SK-N-SH (cell line): ENCODE data around the gene VLDLR. TPM values are rescaled to one million over a fixed set of nuclear protein-coding genes. Genes with fewer than 3 reads are reported as not detected.
A peak's percentile ranks its signal among the peaks of the same experiment; 100 is the strongest.

Source experiments
- CTCF ChIA-PET: fragments of 300-600, 350-600 bp; formaldehyde crosslinking; extraction: SDS; loops from one replicate; lab custom pipeline; 2021; lab: Yijun Ruan, JAX
- POLR2A ChIA-PET: fragments of 350-600 bp; sonication (Branson Sonifier 250); formaldehyde crosslinking; extraction: SDS; loops from one replicate; lab custom pipeline; 2020; ENCODE audit warnings: antibody characterized with exemption, inconsistent platforms; lab: Yijun Ruan, JAX
- DNase-seq: peaks from one replicate; pipeline ENCODE4 v3.0.0; 2012
- H2AFZ ChIP-seq: fragments of 200-600 bp; sonication (generic); 2 replicates; pipeline ENCODE4 v1.8.1; 2016; ENCODE audit warnings: antibody characterized with exemption, mild to moderate bottlenecking, low read depth
- H3F3A ChIP-seq: fragments of 200-600 bp; sonication (generic); replicated peaks from 2 replicates; pipeline ENCODE3; 2016; ENCODE audit warnings: antibody characterized with exemption, mild to moderate bottlenecking; ENCODE audit not compliant: insufficient read depth
- H3K27ac ChIP-seq, 2 experiments: fragments of 200-500 bp in 1 of 2; fragments of 200-600 bp in 1 of 2; sonication (Bioruptor generic) in 1 of 2; sonication (generic), shearing (Covaris generic) in 1 of 2; 2 replicates each; pipeline versions ENCODE4 v1.5.1 to v1.6.1; 2014 to 2016; ENCODE audit warnings: low read depth in 2 of 2, inconsistent platforms in 1 of 2, low read length in 1 of 2, mild to moderate bottlenecking in 1 of 2, mixed read lengths in 1 of 2
- H3K27me3 ChIP-seq: fragments of 200-600 bp; sonication (generic), shearing (Covaris generic); 2 replicates; pipeline ENCODE4 v1.6.1; 2016; ENCODE audit warnings: mixed run types; ENCODE audit not compliant: insufficient read depth
- H3K36me3 ChIP-seq, 2 experiments: fragments of 200-500 bp in 1 of 2; fragments of 200-600 bp in 1 of 2; sonication (Bioruptor generic) in 1 of 2; sonication (generic) in 1 of 2; replicated peaks in 1 of 2; 2 replicates each; pipeline versions ENCODE3 to v1.5.1; 2014 to 2016; ENCODE audit warnings: low read length in 1 of 2, mild to moderate bottlenecking in 1 of 2; ENCODE audit not compliant: insufficient read depth in 2 of 2, control insufficient read depth in 1 of 2
- H3K4me1 ChIP-seq, 2 experiments: fragments of 200-500 bp in 1 of 2; fragments of 200-600 bp in 1 of 2; sonication (Bioruptor generic) in 1 of 2; sonication (generic), shearing (Covaris generic) in 1 of 2; 2 replicates each; pipeline versions ENCODE4 v1.5.1 to v1.6.1; 2014 to 2016; ENCODE audit warnings: low read depth in 1 of 2, low read length in 1 of 2, mixed run types in 1 of 2; ENCODE audit not compliant: insufficient read depth in 2 of 2, control insufficient read depth in 1 of 2
- H3K4me2 ChIP-seq: fragments of 200-600 bp; sonication (generic), shearing (Covaris generic); 2 replicates; pipeline ENCODE4 v1.6.1; 2017; ENCODE audit warnings: mixed run types
- H3K4me3 ChIP-seq, 2 experiments: fragments of 200-500 bp in 1 of 2; fragments of 200-600 bp in 1 of 2; sonication (Bioruptor generic) in 1 of 2; sonication (generic), shearing (Covaris generic) in 1 of 2; 2 replicates each; pipeline versions ENCODE4 v1.5.1 to v1.8.1; 2014 to 2016; ENCODE audit warnings: low read depth in 2 of 2, inconsistent platforms in 1 of 2, low read length in 1 of 2, mild to moderate bottlenecking in 1 of 2, mixed read lengths in 1 of 2, moderate library complexity in 1 of 2
- H3K79me2 ChIP-seq: fragments of 200-600 bp; sonication (generic); 2 replicates; pipeline ENCODE4 v1.8.1; 2017; ENCODE audit warnings: mild to moderate bottlenecking; ENCODE audit not compliant: insufficient read depth
- H3K9ac ChIP-seq: fragments of 200-600 bp; sonication (generic); 2 replicates; pipeline ENCODE4 v1.6.1; 2017; ENCODE audit warnings: mixed run types
- H3K9me2 ChIP-seq: fragments of 200-600 bp; sonication (generic); 2 replicates; pipeline ENCODE4 v1.6.1; 2017; ENCODE audit warnings: mixed run types
- H3K9me3 ChIP-seq: fragments of 200-600 bp; sonication (generic); 2 replicates; pipeline ENCODE4 v1.6.1; 2017; ENCODE audit warnings: mixed run types, mild to moderate bottlenecking, moderate library complexity
- H4K20me1 ChIP-seq: fragments of 200-600 bp; sonication (generic); 2 replicates; pipeline ENCODE4 v1.6.1; 2017; ENCODE audit warnings: mild to moderate bottlenecking, mixed run types; ENCODE audit not compliant: insufficient read depth
- EP300 ChIP-seq, 2 experiments: IDR thresholded peaks; 2 replicates each; pipeline versions ENCODE4 v1.4.0 to v1.6.1; 2012; ENCODE audit warnings: borderline replicate concordance in 1 of 2, low read depth in 1 of 2, low read length in 1 of 2
- FOXM1 ChIP-seq: IDR thresholded peaks from 2 replicates; pipeline ENCODE4 v1.4.0; 2012; ENCODE audit warnings: low read depth, mild to moderate bottlenecking
- MEF2A ChIP-seq: IDR thresholded peaks from 2 replicates; pipeline ENCODE4 v1.4.0; 2012; ENCODE audit warnings: low read depth, borderline replicate concordance
- NRF1 ChIP-seq: IDR thresholded peaks from 2 replicates; pipeline ENCODE4 v1.6.1; 2012; ENCODE audit warnings: low read depth, mild to moderate bottlenecking, low read length
- POLR2AphosphoS5 ChIP-seq: IDR thresholded peaks from 2 replicates; pipeline ENCODE4 v1.6.1; 2012; ENCODE audit warnings: low read depth, low read length
- RAD21 ChIP-seq: IDR thresholded peaks from 2 replicates; pipeline ENCODE4 v1.6.1; 2012; ENCODE audit warnings: mild to moderate bottlenecking, low read length
- RFX5 ChIP-seq: IDR thresholded peaks from 2 replicates; pipeline ENCODE4 v1.6.1; 2012; ENCODE audit warnings: mild to moderate bottlenecking, improper control_type of control experiment, low read length
- RXRA ChIP-seq: IDR thresholded peaks from 2 replicates; pipeline ENCODE4 v1.4.0; 2012; ENCODE audit warnings: low read depth, mild to moderate bottlenecking, borderline replicate concordance
- SIN3A ChIP-seq: IDR thresholded peaks from 2 replicates; pipeline ENCODE4 v1.6.1; 2012; ENCODE audit warnings: low read depth, mild to moderate bottlenecking, low read length, moderate library complexity, borderline replicate concordance
- TAF1 ChIP-seq: IDR thresholded peaks from 2 replicates; pipeline ENCODE4 v1.6.1; 2012; ENCODE audit warnings: low read depth, mild to moderate bottlenecking, low read length, moderate library complexity, borderline replicate concordance
- WGBS: methylation state at CpG from one replicate; pipeline ENCODE4 v1.1.6; 2017; ENCODE audit warnings: low lambda C conversion rate; 5-methylcytosine and 5-hydroxymethylcytosine counted together
- polyA plus RNA-seq, 3 experiments: library from polyadenylated mRNA; depleted of rRNA; stranded (reverse); fragments of >200 nt; gene quantifications; 2 replicates each; pipeline ENCODE4 v1.2.3, GENCODE V29; 2012
- TF ChIP-seq, protein P1 (sequence below): fragments of 200-600 bp; sonication (generic); IDR thresholded peaks from 2 replicates; pipeline ENCODE4 v1.6.1; 2017; ENCODE audit warnings: antibody characterized with exemption, mild to moderate bottlenecking, moderate library complexity
- TF ChIP-seq, protein P2 (sequence below): fragments of 150-350 bp; IDR thresholded peaks from 2 replicates; pipeline ENCODE4 v1.6.1; 2017; ENCODE audit warnings: antibody characterized with exemption, low read length, low read depth, borderline replicate concordance

VLDLR gene
- polyA plus RNA-seq, 1 of the 3 experiments (the other 2 are of a cell fraction): 9.2 TPM

DNA sequence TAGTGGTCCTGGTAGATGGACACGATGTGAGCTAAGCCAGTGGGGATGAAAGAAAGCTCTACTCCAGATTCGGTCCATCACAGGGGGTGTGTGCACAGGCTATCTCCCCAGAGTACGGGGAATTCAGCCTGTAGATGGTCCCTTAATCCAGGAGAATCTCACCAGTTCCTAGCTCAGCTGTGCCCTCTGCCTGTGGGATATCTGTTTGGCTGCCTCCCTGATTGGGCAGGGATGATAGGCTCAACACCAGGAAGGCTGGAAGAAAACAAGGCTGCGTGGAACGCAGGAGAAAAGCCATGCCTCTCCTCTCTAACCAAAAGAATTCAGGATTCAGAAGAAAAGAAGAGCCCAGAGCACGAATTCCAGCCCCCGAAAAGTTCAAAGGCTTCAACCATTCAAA, 40.9 kb downstream of the VLDLR start:
- Histone ChIP-seq H3K27me3 (no peaks in the 10 kb centered on the region), H3K4me3 (no peak overlapping the region), H3F3A (no peaks in the 10 kb centered on the region), H2AFZ (no peak overlapping the region), H3K9ac (no peak overlapping the region), H3K27ac (no peak overlapping the region), H3K36me3 (no peaks in the 10 kb centered on the region), H3K4me1 (peaks cover 0 to 2% of the 10 kb centered on the region in 2 experiments; a peak in 1 of 4 replicates), H4K20me1 (no peaks in the 10 kb centered on the region), H3K79me2 (no peaks in the 10 kb centered on the region), H3K4me2 (no peak overlapping the region), H3K9me3 (no peaks in the 10 kb centered on the region), H3K9me2 (no peaks in the 10 kb centered on the region)
- DNase-seq: peak; percentile 13
- CTCF ChIA-PET: interaction anchor here (1.0 kb wide), 1 partner anchor 16 kb away, joined by 3 read pairs; no protein-coding TSS in a partner anchor
- TF ChIP-seq, protein P1, sequence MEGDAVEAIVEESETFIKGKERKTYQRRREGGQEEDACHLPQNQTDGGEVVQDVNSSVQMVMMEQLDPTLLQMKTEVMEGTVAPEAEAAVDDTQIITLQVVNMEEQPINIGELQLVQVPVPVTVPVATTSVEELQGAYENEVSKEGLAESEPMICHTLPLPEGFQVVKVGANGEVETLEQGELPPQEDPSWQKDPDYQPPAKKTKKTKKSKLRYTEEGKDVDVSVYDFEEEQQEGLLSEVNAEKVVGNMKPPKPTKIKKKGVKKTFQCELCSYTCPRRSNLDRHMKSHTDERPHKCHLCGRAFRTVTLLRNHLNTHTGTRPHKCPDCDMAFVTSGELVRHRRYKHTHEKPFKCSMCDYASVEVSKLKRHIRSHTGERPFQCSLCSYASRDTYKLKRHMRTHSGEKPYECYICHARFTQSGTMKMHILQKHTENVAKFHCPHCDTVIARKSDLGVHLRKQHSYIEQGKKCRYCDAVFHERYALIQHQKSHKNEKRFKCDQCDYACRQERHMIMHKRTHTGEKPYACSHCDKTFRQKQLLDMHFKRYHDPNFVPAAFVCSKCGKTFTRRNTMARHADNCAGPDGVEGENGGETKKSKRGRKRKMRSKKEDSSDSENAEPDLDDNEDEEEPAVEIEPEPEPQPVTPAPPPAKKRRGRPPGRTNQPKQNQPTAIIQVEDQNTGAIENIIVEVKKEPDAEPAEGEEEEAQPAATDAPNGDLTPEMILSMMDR: peak; percentile 24; the same call in 1 of the 2 replicates
- TF ChIP-seq SIN3A: no peak
- TF ChIP-seq RAD21: peak; percentile 24; the same call in 1 of the 2 replicates
- 82% methylated on average over 7 of the region's 7 CpGs for WGBS
- POLR2A ChIA-PET: no interaction called here

DNA sequence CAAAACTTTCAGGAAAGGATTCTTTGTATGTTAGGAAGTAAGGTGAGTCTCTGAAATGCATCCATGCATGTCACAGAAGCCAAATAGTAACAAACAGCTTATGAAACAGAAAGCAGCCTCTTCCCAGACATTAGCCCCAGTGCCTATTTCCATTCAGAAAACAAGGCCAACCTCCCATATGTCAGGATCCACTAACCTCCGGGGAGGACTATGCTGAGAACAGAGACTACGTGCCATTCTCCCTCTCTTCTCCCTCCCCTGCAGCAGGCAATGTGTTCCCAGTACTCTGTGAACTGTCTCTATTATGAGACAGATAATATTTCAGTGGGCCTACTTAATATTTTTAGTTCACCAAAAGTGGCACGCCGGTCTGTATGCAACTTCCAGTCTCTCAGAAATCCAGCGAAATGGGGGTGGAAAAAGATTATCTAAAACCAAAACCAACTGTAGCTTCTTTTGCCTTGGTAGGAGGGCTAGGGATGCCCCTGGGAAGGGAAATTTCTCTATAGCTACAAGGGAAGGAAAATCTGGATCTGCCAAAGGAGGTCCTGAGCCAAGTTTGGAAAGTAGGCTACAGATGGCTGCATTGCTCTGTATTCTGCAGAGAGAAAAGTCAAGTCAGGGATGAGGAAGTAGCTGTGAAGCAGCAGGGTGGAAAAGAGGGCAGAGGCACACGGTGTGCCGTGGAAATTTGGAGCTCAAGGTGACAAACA, 42.0 kb downstream of the VLDLR start:
- Histone ChIP-seq H3K4me2 (no peak overlapping the region), H4K20me1 (no peaks in the 10 kb centered on the region), H3K9me3 (no peaks in the 10 kb centered on the region), H3K36me3 (no peaks in the 10 kb centered on the region), H3K79me2 (no peaks in the 10 kb centered on the region), H3K4me3 (no peak overlapping the region), H3K27me3 (no peaks in the 10 kb centered on the region), H2AFZ (no peak overlapping the region), H3K9ac (no peak overlapping the region), H3K4me1 (peaks cover 0 to 2% of the 10 kb centered on the region in 2 experiments; a peak in 1 of 4 replicates), H3K27ac (no peak overlapping the region), H3F3A (no peaks in the 10 kb centered on the region), H3K9me2 (no peaks in the 10 kb centered on the region)
- DNase-seq: no peak
- ChIA-PET CTCF (no interaction called here), POLR2A (no interaction called here)
- WGBS: 88% methylated on average over 7 of the region's 7 CpGs
- no peak for TF ChIP-seq POLR2AphosphoS5

DNA sequence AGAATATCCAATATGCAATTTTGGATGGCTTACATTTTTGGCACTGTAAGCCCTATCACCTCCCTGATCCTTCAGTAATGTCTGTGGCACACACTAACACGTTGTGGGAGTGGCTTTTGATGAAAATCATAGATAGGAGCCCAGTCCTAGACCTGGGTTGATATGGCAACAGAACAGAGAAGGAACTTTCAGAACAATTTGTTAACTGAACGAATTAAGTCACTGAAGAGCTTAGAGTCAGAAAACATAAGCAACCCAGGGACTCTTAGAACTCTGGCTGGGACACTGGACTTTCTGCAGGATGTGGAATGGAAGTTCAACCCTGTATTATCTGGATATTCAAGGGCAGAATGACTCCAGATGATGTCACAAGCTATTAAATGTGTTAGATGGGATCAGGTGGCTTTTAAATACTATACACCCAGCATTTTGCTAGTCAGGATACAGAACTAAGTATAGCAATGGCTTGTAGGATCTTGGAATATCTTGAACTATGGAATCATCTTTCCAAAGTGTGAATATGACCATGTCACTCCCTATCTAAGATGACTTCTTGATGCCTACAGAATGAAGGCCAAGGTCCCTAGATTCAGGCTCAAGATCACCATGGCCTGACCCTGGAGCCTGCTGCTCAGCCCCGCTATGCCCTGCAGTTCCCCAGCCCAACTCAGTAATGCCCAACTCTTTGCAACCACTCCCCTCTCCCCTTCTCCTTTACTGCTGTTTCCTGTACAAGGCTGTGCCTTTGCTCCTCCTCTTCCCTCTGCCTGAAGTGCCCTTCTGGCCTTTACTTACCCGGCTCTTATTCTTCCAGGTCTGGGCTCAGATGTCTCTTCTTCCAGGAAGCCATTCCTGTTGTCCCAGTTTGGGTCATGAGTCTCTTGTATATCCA, 42.8 kb downstream of the VLDLR start:
- Histone ChIP-seq H3K4me2 (no peak overlapping the region), H3K9me3 (no peaks in the 10 kb centered on the region), H3K27ac (no peak overlapping the region), H3K79me2 (no peaks in the 10 kb centered on the region), H3K4me3 (no peak overlapping the region), H3K27me3 (no peaks in the 10 kb centered on the region), H2AFZ (no peak overlapping the region), H4K20me1 (no peaks in the 10 kb centered on the region), H3K36me3 (no peaks in the 10 kb centered on the region), H3F3A (no peaks in the 10 kb centered on the region), H3K4me1 (peaks cover 0 to 2% of the 10 kb centered on the region in 2 experiments; a peak in 1 of 4 replicates), H3K9me2 (no peaks in the 10 kb centered on the region), H3K9ac (no peak overlapping the region)
- POLR2A ChIA-PET: no interaction called here
- DNase-seq: no peak
- CTCF ChIA-PET: interaction anchor here (1.2 kb wide), 1 partner anchor 35 kb away, joined by 3 read pairs; no protein-coding TSS in a partner anchor
- 60% methylated on average over 4 of the region's 4 CpGs for WGBS
- TF ChIP-seq NRF1 (no peak), MEF2A (no peak), EP300 (IDR thresholded peaks at IDR 0.05; ENCODE audit: borderline replicate concordance in 1 of 2, low read depth in 1 of 2, low read length in 1 of 2) (no peak), FOXM1 (no peak), TAF1 (no peak), RFX5 (no peak), RXRA (no peak)
- TF ChIP-seq, protein P2, sequence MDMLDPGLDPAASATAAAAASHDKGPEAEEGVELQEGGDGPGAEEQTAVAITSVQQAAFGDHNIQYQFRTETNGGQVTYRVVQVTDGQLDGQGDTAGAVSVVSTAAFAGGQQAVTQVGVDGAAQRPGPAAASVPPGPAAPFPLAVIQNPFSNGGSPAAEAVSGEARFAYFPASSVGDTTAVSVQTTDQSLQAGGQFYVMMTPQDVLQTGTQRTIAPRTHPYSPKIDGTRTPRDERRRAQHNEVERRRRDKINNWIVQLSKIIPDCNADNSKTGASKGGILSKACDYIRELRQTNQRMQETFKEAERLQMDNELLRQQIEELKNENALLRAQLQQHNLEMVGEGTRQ: no peak
